Peyer's patch (tissue), 4 donors: ENCODE measurements around the gene SEMA5B.

Experiments used
- CTCF ChIP-seq, 6 experiments: fragments of 450-650 bp in 4 of 6; fragments of 200-600 bp in 2 of 6; sonication (generic) in 1 of 6; IDR thresholded peaks; one replicate each; pipeline ENCODE4 v1.5.1; 2017 to 2019; ENCODE audit warnings: antibody characterized with exemption in 6 of 6, mild to moderate bottlenecking in 3 of 6, moderate library complexity in 1 of 6
- POLR2A ChIP-seq, 2 donors: fragments of 450-650 bp; IDR thresholded peaks; one replicate each; pipeline ENCODE4 v1.5.1; 2017; ENCODE audit warnings: antibody characterized with exemption in 2 of 2, mild to moderate bottlenecking in 2 of 2, moderate library complexity in 2 of 2

GRCh38 chr3:122947196-122947595, 80.4 kb downstream of the SEMA5B start:
- TF ChIP-seq POLR2A (IDR thresholded peaks at IDR 0.05) = no peak
- no peak for TF ChIP-seq CTCF (IDR thresholded peaks at IDR 0.05)
